GM18868 (cell line): ENCODE results near the gene LYZL6.

Experiments used
- ATAC-seq: cut with Tn5 transposase; IDR thresholded peaks from one replicate; pipeline ENCODE4 v1.9.1; 2021; ENCODE audit warnings: mild to moderate bottlenecking, moderate library complexity; ENCODE audit not compliant: unreplicated experiment

The LYZL6 gene

DNA sequence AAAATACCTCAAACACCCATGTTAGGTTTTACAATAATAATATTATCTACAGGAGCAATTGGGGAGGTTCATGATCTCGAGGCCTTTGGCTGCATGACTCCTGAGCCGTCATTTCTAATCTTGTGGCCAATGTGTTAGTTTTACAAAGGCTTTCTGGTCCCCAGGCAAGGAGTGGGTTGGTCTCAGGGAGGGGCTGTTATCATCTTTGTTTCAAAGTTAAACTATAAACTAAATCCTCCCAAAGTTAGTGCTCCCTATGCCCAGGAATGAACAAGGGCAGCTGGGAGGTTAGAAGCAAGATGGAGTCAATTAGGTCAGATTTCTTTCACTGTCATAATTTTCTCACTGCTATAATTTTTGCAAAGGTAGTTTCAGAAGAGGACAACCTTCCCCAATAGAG, 54.3 kb downstream of the LYZL6 start:
- no peak for ATAC-seq
